Liver (tissue), 9 donors: ENCODE measurements around the gene ODC1. TPM values are rescaled to one million over a fixed set of nuclear protein-coding genes. Genes with fewer than 3 reads are reported as not detected.

Experiments
- DNase-seq: peaks from one replicate; pipeline ENCODE4 v3.0.0-alpha.2; 2017; ENCODE audit warnings: low spot score
- H3K27ac ChIP-seq, 2 donors: one replicate each; pipeline ENCODE4 v1.7.0; 2013; ENCODE audit warnings: inconsistent platforms in 2 of 2, low read length in 2 of 2, control low read depth in 1 of 2, low read depth in 1 of 2, mild to moderate bottlenecking in 1 of 2
- H3K27me3 ChIP-seq, 4 donors: one replicate each; pipeline versions ENCODE4 v1.6.1 to v1.7.0; 2013; ENCODE audit warnings: low read length in 3 of 4, inconsistent platforms in 1 of 4, mild to moderate bottlenecking in 1 of 4, moderate library complexity in 1 of 4; ENCODE audit not compliant: control insufficient read depth in 4 of 4, insufficient read depth in 4 of 4
- H3K36me3 ChIP-seq, 4 donors: one replicate each; pipeline versions ENCODE4 v1.6.1 to v1.7.0; 2013; ENCODE audit warnings: low read length in 3 of 4, mild to moderate bottlenecking in 3 of 4, low read depth in 1 of 4, moderate library complexity in 1 of 4; ENCODE audit not compliant: control insufficient read depth in 4 of 4, insufficient read depth in 3 of 4
- H3K4me1 ChIP-seq, 4 donors: one replicate each; pipeline versions ENCODE4 v1.6.1 to v1.7.0; 2013; ENCODE audit warnings: low read length in 3 of 4, mild to moderate bottlenecking in 3 of 4, moderate library complexity in 1 of 4; ENCODE audit not compliant: control insufficient read depth in 4 of 4, insufficient read depth in 4 of 4
- H3K4me3 ChIP-seq, 3 donors: one replicate each; pipeline versions ENCODE4 v1.6.1 to v1.7.0; 2013; ENCODE audit warnings: low read length in 3 of 3, control low read depth in 1 of 3, low read depth in 1 of 3, mild to moderate bottlenecking in 1 of 3
- H3K9ac ChIP-seq, 2 donors: one replicate each; pipeline ENCODE4 v1.7.0; 2013; ENCODE audit warnings: low read length in 2 of 2, mild to moderate bottlenecking in 2 of 2, moderate library complexity in 2 of 2, control low read depth in 1 of 2, low read depth in 1 of 2
- H3K9me3 ChIP-seq, 4 donors: one replicate each; pipeline versions ENCODE4 v1.6.1 to v1.7.0; 2013; ENCODE audit warnings: low read length in 3 of 4; ENCODE audit not compliant: control insufficient read depth in 4 of 4
- EGR1 ChIP-seq, 2 donors: IDR thresholded peaks; 2 replicates each; pipeline ENCODE4 v1.6.1; 2016 to 2018; ENCODE audit warnings: antibody characterized with exemption in 2 of 2, low read depth in 2 of 2
- FOXA1 ChIP-seq: IDR thresholded peaks from 2 replicates; pipeline ENCODE4 v1.6.1; 2016; ENCODE audit warnings: antibody characterized with exemption
- FOXA2 ChIP-seq: IDR thresholded peaks from 2 replicates; pipeline ENCODE4 v1.6.1; 2016; ENCODE audit warnings: antibody characterized with exemption
- GABPA ChIP-seq, 2 donors: IDR thresholded peaks in 1 of 2; conservative IDR thresholded peaks in 1 of 2; 2 replicates each; pipeline ENCODE4 v1.6.1; 2016; ENCODE audit warnings: antibody characterized with exemption in 2 of 2, mild to moderate bottlenecking in 1 of 2, moderate library complexity in 1 of 2
- HNF4A ChIP-seq, 2 donors: conservative IDR thresholded peaks; 2 replicates each; pipeline ENCODE4 v1.6.1; 2016; ENCODE audit warnings: antibody characterized with exemption in 2 of 2, mild to moderate bottlenecking in 2 of 2
- HNF4G ChIP-seq: IDR thresholded peaks from 2 replicates; pipeline ENCODE4 v1.6.1; 2016; ENCODE audit warnings: antibody characterized with exemption
- JUND ChIP-seq, 2 donors: IDR thresholded peaks; 2 replicates each; pipeline ENCODE4 v1.6.1; 2016; ENCODE audit warnings: antibody characterized with exemption in 2 of 2
- MAX ChIP-seq: IDR thresholded peaks from 2 replicates; pipeline ENCODE4 v1.6.1; 2016; ENCODE audit warnings: antibody characterized with exemption
- NR2F2 ChIP-seq: IDR thresholded peaks from 2 replicates; pipeline ENCODE4 v1.6.1; 2016; ENCODE audit warnings: antibody characterized with exemption
- RAD21 ChIP-seq, 2 donors: IDR thresholded peaks; 2 replicates each; pipeline ENCODE4 v1.6.1; 2016; ENCODE audit warnings: antibody characterized with exemption in 2 of 2, mild to moderate bottlenecking in 2 of 2
- RXRA ChIP-seq, 2 donors: IDR thresholded peaks; 2 replicates each; pipeline ENCODE4 v1.6.1; 2017 to 2018; ENCODE audit warnings: antibody characterized with exemption in 2 of 2, mild to moderate bottlenecking in 1 of 2
- SP1 ChIP-seq: IDR thresholded peaks from 2 replicates; pipeline ENCODE4 v1.6.1; 2018; ENCODE audit warnings: antibody characterized with exemption, mild to moderate bottlenecking
- TAF1 ChIP-seq: conservative IDR thresholded peaks from 2 replicates; pipeline ENCODE4 v1.6.1; 2016; ENCODE audit warnings: antibody characterized with exemption, mild to moderate bottlenecking
- YY1 ChIP-seq: IDR thresholded peaks from 2 replicates; pipeline ENCODE4 v1.6.1; 2016; ENCODE audit warnings: antibody characterized with exemption, mild to moderate bottlenecking
- WGBS: extraction: QIAGEN DNeasy Blood & Tissue Kit; methylation state at CpG from one replicate; pipeline ENCODE4 v1.1.7; 2013; 5-methylcytosine and 5-hydroxymethylcytosine counted together
- polyA plus RNA-seq, 2 donors: library from polyadenylated mRNA; stranded (reverse) in 1 of 2; unstranded in 1 of 2; fragments of 200-250 nt in 1 of 2; fragments of >200 nt in 1 of 2; fragmentation: Nextera tagmentation in 1 of 2; extraction: Ambion mirVana in 1 of 2; gene quantifications; one replicate each; pipeline versions ENCODE4 v1.2.1 to v1.2.3, GENCODE V29; 2013 to 2015
- total RNA-seq, 2 donors: library from RNA; depleted of rRNA; stranded (reverse); fragments of >200 nt; gene quantifications; one replicate each; pipeline ENCODE4 v1.2.3, GENCODE V29; 2014
- TF ChIP-seq, protein P1 (sequence below): IDR thresholded peaks from 2 replicates; pipeline ENCODE4 v1.6.1; 2016; ENCODE audit warnings: antibody characterized with exemption, mild to moderate bottlenecking
- TF ChIP-seq, protein P2 (sequence below): IDR thresholded peaks from 2 replicates; pipeline ENCODE4 v1.6.1; 2016; ENCODE audit warnings: antibody characterized with exemption
- TF ChIP-seq, protein P3 (sequence below): IDR thresholded peaks from 2 replicates; pipeline ENCODE4 v1.6.1; 2016; ENCODE audit warnings: antibody characterized with exemption
- TF ChIP-seq, protein P4 (sequence below): fragments of 150-350 bp; IDR thresholded peaks from 2 replicates; pipeline ENCODE4 v1.5.1; 2017; ENCODE audit warnings: improper control_type of control experiment, low read depth, low read length; ENCODE audit not compliant: missing input control
- donor health status: healthy.
- donor health status: healthy.
- donor health status: healthy.
- donor health status: healthy.
- donor health status: healthy.

ODC1 gene
- total and polyA plus RNA-seq, 4 donors, result 8.3 to 75.8 (median 48.1) TPM

DNA sequence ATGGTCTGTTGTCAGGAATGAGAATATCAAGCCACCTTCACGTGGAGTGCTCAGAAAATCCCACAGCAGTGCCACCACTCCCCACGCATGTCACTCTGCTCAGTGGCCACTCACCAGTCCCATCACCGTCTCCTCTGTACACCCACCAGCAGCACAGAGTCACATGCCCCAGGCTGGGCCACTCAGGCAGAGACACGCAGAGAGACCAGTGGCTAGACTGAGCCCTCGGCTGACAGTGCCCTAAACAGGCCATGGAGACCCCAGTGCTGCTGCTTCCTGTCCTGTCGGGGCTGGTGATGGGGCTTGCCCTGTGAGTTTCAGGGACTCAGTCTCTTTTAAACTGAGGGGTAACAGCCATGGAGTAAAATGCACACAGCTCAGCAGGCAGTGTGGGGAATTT is 25.9 kb downstream of the ODC1 start:
- Histone ChIP-seq H3K27me3 (no peaks in the 10 kb centered on the region), H3K9me3 (no peaks in the 10 kb centered on the region), H3K36me3 (peaks cover 11 to 62% (median 28%) of the 10 kb centered on the region in 4 donors), H3K27ac (no peak overlapping the region), H3K4me3 (no peak overlapping the region), H3K4me1 (no peaks in the 10 kb centered on the region), H3K9ac (no peak overlapping the region)
- DNase-seq, result no peak
- 96% methylated on average over 6 of the region's 6 CpGs for WGBS
- TF ChIP-seq HNF4A (conservative IDR thresholded peaks at IDR 0.05) (no peak), NR2F2 (no peak), SP1 (no peak), RXRA (IDR thresholded peaks at IDR 0.05) (no peak), JUND (IDR thresholded peaks at IDR 0.05) (no peak), MAX (no peak), YY1 (no peak), RAD21 (IDR thresholded peaks at IDR 0.05) (no peak), TAF1 (no peak), EGR1 (IDR thresholded peaks at IDR 0.05; ENCODE audit: low read depth in 2 of 2) (no peak), HNF4G (no peak), GABPA (IDR thresholded peaks at IDR 0.05 in 1 of 2, conservative IDR thresholded peaks at IDR 0.05 in 1 of 2) (no peak), FOXA1 (no peak), FOXA2 (no peak)
- TF ChIP-seq, protein P1, sequence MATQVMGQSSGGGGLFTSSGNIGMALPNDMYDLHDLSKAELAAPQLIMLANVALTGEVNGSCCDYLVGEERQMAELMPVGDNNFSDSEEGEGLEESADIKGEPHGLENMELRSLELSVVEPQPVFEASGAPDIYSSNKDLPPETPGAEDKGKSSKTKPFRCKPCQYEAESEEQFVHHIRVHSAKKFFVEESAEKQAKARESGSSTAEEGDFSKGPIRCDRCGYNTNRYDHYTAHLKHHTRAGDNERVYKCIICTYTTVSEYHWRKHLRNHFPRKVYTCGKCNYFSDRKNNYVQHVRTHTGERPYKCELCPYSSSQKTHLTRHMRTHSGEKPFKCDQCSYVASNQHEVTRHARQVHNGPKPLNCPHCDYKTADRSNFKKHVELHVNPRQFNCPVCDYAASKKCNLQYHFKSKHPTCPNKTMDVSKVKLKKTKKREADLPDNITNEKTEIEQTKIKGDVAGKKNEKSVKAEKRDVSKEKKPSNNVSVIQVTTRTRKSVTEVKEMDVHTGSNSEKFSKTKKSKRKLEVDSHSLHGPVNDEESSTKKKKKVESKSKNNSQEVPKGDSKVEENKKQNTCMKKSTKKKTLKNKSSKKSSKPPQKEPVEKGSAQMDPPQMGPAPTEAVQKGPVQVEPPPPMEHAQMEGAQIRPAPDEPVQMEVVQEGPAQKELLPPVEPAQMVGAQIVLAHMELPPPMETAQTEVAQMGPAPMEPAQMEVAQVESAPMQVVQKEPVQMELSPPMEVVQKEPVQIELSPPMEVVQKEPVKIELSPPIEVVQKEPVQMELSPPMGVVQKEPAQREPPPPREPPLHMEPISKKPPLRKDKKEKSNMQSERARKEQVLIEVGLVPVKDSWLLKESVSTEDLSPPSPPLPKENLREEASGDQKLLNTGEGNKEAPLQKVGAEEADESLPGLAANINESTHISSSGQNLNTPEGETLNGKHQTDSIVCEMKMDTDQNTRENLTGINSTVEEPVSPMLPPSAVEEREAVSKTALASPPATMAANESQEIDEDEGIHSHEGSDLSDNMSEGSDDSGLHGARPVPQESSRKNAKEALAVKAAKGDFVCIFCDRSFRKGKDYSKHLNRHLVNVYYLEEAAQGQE, result no peak
- TF ChIP-seq, protein P2, sequence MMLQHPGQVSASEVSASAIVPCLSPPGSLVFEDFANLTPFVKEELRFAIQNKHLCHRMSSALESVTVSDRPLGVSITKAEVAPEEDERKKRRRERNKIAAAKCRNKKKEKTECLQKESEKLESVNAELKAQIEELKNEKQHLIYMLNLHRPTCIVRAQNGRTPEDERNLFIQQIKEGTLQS, result no peak
- TF ChIP-seq, protein P3, sequence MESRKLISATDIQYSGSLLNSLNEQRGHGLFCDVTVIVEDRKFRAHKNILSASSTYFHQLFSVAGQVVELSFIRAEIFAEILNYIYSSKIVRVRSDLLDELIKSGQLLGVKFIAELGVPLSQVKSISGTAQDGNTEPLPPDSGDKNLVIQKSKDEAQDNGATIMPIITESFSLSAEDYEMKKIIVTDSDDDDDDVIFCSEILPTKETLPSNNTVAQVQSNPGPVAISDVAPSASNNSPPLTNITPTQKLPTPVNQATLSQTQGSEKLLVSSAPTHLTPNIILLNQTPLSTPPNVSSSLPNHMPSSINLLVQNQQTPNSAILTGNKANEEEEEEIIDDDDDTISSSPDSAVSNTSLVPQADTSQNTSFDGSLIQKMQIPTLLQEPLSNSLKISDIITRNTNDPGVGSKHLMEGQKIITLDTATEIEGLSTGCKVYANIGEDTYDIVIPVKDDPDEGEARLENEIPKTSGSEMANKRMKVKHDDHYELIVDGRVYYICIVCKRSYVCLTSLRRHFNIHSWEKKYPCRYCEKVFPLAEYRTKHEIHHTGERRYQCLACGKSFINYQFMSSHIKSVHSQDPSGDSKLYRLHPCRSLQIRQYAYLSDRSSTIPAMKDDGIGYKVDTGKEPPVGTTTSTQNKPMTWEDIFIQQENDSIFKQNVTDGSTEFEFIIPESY, result no peak

- no peak for DNase-seq
- WGBS, result 97% methylated on average over 54 of the region's 54 CpGs
- H3K9ac ChIP-seq, result no peak overlapping the region
- no peaks in the 10 kb centered on the region for H3K4me1 ChIP-seq
- no peak overlapping the region for H3K4me3 ChIP-seq
- H3K27ac ChIP-seq, result no peak overlapping the region
- no peaks in the 10 kb centered on the region for H3K9me3 ChIP-seq
- H3K36me3 ChIP-seq, result peaks cover 2 to 44% (median 24%) of the 10 kb centered on the region in 4 donors
- no peaks in the 10 kb centered on the region for H3K27me3 ChIP-seq
- TF ChIP-seq, protein P4, sequence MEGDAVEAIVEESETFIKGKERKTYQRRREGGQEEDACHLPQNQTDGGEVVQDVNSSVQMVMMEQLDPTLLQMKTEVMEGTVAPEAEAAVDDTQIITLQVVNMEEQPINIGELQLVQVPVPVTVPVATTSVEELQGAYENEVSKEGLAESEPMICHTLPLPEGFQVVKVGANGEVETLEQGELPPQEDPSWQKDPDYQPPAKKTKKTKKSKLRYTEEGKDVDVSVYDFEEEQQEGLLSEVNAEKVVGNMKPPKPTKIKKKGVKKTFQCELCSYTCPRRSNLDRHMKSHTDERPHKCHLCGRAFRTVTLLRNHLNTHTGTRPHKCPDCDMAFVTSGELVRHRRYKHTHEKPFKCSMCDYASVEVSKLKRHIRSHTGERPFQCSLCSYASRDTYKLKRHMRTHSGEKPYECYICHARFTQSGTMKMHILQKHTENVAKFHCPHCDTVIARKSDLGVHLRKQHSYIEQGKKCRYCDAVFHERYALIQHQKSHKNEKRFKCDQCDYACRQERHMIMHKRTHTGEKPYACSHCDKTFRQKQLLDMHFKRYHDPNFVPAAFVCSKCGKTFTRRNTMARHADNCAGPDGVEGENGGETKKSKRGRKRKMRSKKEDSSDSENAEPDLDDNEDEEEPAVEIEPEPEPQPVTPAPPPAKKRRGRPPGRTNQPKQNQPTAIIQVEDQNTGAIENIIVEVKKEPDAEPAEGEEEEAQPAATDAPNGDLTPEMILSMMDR, result no peak
- TF ChIP-seq NR2F2 (no peak), JUND (IDR thresholded peaks at IDR 0.05) (no peak), YY1 (no peak), HNF4A (conservative IDR thresholded peaks at IDR 0.05) (no peak), MAX (no peak), FOXA2 (no peak), FOXA1 (no peak)
- TF ChIP-seq, protein P3, result no peak
- TF ChIP-seq, protein P2, result no peak
Observed at GRCh38 chr2:10419553-10420257, 28.4 kb downstream of the ODC1 start.
